Parathyroid adenoma (tissue), 2 donors: ENCODE results near the gene GNA14.

Experiments
- H2AFZ ChIP-seq: fragments of 300-600 bp; sonication (generic); one replicate; pipeline ENCODE4 v1.7.0; 2017; ENCODE audit warnings: antibody characterized with exemption, mild to moderate bottlenecking
- H3K27ac ChIP-seq: fragments of 300-600 bp; sonication (generic); one replicate; pipeline ENCODE4 v1.7.0; 2017
- H3K27me3 ChIP-seq: fragments of 300-600 bp; sonication (generic); one replicate; pipeline ENCODE4 v1.7.0; 2017; ENCODE audit warnings: low read length; ENCODE audit not compliant: control insufficient read depth, insufficient read depth
- H3K36me3 ChIP-seq: fragments of 300-600 bp; sonication (generic); one replicate; pipeline ENCODE4 v1.7.0; 2017; ENCODE audit warnings: low read length; ENCODE audit not compliant: control insufficient read depth, insufficient read depth
- H3K4me1 ChIP-seq: fragments of 300-600 bp; sonication (generic); one replicate; pipeline ENCODE4 v1.7.0; 2017; ENCODE audit warnings: control low read depth
- H3K4me2 ChIP-seq: fragments of 300-600 bp; sonication (generic); one replicate; pipeline ENCODE4 v1.7.0; 2017; ENCODE audit warnings: low read length
- H3K4me3 ChIP-seq: fragments of 300-600 bp; sonication (generic); one replicate; pipeline ENCODE4 v1.7.0; 2017; ENCODE audit warnings: low read depth, low read length
- H3K79me2 ChIP-seq: fragments of 300-600 bp; sonication (generic); one replicate; pipeline ENCODE4 v1.7.0; 2017; ENCODE audit warnings: control low read depth
- H3K9ac ChIP-seq: fragments of 300-600 bp; sonication (generic); one replicate; pipeline ENCODE4 v1.7.0; 2017; ENCODE audit warnings: mild to moderate bottlenecking
- H3K9me3 ChIP-seq: fragments of 300-600 bp; sonication (generic); one replicate; pipeline ENCODE4 v1.7.0; 2017; ENCODE audit warnings: low read length; ENCODE audit not compliant: control insufficient read depth
- TF ChIP-seq, protein P1 (sequence below): fragments of 300-600 bp; sonication (generic); IDR thresholded peaks from one replicate; pipeline ENCODE4 v1.7.0; 2017; ENCODE audit warnings: antibody characterized with exemption, mild to moderate bottlenecking
- donor health status: primary hyperparathyroidism.

The GNA14 gene

DNA sequence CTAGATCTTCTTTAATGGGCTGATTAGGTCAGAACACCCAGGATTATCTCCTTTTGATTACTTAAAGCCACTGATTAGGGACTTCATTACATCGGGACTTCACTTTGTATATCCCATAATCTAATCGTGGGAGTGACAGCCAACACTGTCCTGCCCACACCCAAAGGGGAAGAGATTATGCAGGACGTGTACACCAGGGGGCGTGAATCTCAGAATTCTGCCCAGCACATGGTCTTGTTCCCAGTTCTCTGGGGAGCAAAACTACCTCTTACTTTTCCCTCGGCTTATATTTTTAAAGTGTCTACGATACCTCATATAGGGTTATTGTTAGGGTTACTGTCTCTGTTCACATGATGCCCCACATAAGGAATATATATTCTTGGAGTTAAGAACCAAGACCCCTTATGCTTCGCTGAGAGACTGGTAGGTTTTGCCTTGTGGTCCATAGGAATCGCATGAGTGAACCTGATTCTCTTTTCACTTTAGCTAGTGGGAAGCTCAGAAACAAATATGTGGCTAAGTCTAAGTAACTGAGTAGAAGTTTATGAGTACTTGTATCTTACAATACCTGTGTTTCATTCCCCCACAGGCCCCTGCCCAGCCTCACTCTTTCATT, 192.7 kb downstream of the GNA14 start:
- H3K27me3 ChIP-seq = no peaks in the 10 kb centered on the region
- H3K36me3 ChIP-seq = no peaks in the 10 kb centered on the region
- H3K9ac ChIP-seq = no peak overlapping the region
- no peak overlapping the region for H3K4me3 ChIP-seq
- TF ChIP-seq, protein P1, sequence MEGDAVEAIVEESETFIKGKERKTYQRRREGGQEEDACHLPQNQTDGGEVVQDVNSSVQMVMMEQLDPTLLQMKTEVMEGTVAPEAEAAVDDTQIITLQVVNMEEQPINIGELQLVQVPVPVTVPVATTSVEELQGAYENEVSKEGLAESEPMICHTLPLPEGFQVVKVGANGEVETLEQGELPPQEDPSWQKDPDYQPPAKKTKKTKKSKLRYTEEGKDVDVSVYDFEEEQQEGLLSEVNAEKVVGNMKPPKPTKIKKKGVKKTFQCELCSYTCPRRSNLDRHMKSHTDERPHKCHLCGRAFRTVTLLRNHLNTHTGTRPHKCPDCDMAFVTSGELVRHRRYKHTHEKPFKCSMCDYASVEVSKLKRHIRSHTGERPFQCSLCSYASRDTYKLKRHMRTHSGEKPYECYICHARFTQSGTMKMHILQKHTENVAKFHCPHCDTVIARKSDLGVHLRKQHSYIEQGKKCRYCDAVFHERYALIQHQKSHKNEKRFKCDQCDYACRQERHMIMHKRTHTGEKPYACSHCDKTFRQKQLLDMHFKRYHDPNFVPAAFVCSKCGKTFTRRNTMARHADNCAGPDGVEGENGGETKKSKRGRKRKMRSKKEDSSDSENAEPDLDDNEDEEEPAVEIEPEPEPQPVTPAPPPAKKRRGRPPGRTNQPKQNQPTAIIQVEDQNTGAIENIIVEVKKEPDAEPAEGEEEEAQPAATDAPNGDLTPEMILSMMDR = no peak
- H3K9me3 ChIP-seq = no peaks in the 10 kb centered on the region
- H3K27ac ChIP-seq = no peak overlapping the region
- no peaks in the 10 kb centered on the region for H3K4me1 ChIP-seq
- H3K79me2 ChIP-seq = no peaks in the 10 kb centered on the region
- no peak overlapping the region for H3K4me2 ChIP-seq
- no peak overlapping the region for H2AFZ ChIP-seq

DNA sequence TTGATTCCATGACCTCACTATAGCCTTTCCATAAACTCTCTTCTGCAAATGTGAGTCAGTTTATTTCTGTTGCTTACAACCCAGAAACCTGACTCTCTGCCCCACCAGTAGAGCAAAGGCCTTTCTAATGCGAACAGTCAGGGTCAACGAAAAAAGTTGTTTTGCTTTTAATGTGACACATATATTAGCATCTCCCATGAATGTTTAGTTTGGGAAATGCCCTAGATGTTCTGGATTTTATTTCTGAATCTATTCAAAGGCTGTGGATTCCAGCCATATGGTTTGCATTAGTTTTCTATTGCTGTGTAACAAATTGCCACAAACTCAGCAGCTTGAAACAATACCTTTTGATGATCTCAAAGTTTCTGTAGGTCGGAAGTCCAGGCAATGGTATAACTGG, 193.5 kb downstream of the GNA14 start:
- Histone ChIP-seq H3K4me1 (no peaks in the 10 kb centered on the region), H3K27ac (no peak overlapping the region), H3K79me2 (no peaks in the 10 kb centered on the region), H2AFZ (no peak overlapping the region), H3K27me3 (no peaks in the 10 kb centered on the region), H3K9ac (no peak overlapping the region), H3K36me3 (no peaks in the 10 kb centered on the region), H3K4me3 (no peak overlapping the region), H3K9me3 (no peaks in the 10 kb centered on the region), H3K4me2 (no peak overlapping the region)
- TF ChIP-seq, protein P1 = no peak

DNA sequence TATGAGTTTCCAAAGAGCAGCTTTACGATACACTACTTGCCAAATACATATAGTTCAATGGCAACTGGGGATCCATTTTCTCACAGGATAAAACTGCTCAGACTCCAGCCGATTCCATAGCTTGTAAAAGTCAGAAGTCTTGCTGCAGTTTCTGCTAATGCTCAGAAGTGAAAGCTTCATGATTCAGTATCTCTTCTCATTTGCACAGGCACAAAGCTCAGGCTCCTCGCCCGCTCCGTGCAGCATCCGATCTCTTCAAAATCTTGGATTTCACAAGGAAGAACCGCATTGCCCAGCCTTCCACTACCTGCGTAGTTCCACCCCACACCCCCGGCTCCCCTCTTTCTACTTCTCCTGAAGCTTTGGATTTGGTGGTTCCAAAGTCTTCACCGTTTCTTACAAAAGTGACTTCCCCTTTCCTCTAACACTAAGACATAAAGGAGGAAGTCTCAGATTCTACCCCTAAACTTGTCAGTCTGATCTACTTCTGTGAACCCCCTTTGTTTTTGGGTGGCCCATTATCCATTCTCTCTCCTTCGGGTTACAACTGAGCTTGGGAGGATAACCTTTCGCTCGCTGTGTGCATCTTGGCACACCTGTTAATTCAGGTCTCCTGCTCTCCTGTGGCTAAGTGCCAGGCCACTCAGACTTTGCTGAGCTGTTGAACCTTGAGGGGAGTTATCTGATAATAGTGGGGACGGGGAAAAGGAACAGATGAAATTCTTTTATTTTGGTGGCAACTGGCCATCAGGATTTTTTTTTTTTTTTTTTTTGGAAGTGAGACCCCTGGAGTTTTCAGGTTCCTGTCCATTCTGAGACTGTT, 194.1 kb downstream of the GNA14 start:
- H3K4me1 ChIP-seq = no peaks in the 10 kb centered on the region
- no peak overlapping the region for H3K4me2 ChIP-seq
- no peak overlapping the region for H3K4me3 ChIP-seq
- TF ChIP-seq, protein P1 = no peak
- H3K27me3 ChIP-seq = no peaks in the 10 kb centered on the region
- no peak overlapping the region for H3K27ac ChIP-seq
- no peaks in the 10 kb centered on the region for H3K79me2 ChIP-seq
- no peak overlapping the region for H3K9ac ChIP-seq
- H3K36me3 ChIP-seq = no peaks in the 10 kb centered on the region
- H3K9me3 ChIP-seq = no peaks in the 10 kb centered on the region
- no peak overlapping the region for H2AFZ ChIP-seq

DNA sequence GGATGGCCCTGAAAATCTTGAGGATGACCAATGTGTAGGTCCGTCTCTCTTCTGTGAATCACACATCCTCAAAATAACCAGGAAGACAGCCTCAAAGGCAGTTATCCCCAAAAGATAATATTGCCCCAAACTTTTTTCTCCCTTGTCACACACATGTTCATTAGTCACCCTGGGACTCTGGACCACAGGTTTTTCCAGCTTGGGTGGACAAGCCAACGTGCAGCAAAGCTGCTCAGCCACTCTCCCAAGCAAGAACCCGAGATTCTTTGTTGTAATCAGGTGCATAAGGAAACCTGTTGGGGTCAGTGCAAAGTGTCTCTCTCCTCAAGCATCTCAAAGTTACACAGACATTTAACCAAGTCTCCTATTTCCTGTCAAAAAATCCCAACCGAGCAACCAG, 196.6 kb downstream of the GNA14 start:
- H3K27ac ChIP-seq = no peak overlapping the region
- no peak overlapping the region for H2AFZ ChIP-seq
- H3K4me1 ChIP-seq = no peaks in the 10 kb centered on the region
- H3K36me3 ChIP-seq = no peaks in the 10 kb centered on the region
- H3K9me3 ChIP-seq = no peaks in the 10 kb centered on the region
- no peak overlapping the region for H3K4me3 ChIP-seq
- TF ChIP-seq, protein P1 = no peak
- H3K79me2 ChIP-seq = no peaks in the 10 kb centered on the region
- no peaks in the 10 kb centered on the region for H3K27me3 ChIP-seq
- no peak overlapping the region for H3K9ac ChIP-seq
- H3K4me2 ChIP-seq = no peak overlapping the region

DNA sequence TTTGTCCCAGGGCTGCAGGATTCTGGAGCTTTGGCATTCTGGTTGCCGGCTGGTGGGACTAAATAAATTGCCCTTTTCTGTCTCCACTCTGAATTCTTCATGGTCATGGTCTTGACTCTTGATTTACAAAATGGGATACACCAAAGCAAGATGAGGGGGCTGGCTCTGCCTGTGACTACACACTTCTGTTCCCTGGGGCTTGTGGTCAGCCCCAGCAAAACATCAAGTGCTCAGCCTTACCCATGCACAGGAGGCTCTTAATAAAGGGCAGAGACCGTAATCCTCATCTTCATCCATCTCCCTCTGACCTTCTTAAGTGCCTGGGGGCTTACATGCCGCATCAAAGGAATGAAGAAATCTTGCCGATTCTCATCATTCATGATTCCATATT, 198.0 kb downstream of the GNA14 start:
- TF ChIP-seq, protein P1 = no peak
- H3K4me1 ChIP-seq = no peaks in the 10 kb centered on the region
- no peak overlapping the region for H3K4me2 ChIP-seq
- H3K4me3 ChIP-seq = no peak overlapping the region
- no peak overlapping the region for H3K9ac ChIP-seq
- H2AFZ ChIP-seq = no peak overlapping the region
- no peaks in the 10 kb centered on the region for H3K9me3 ChIP-seq
- H3K79me2 ChIP-seq = no peaks in the 10 kb centered on the region
- no peaks in the 10 kb centered on the region for H3K36me3 ChIP-seq
- H3K27ac ChIP-seq = no peak overlapping the region
- H3K27me3 ChIP-seq = no peaks in the 10 kb centered on the region
